ENCODE data around the gene ZNF365.

ZNF365 gene

GRCh38 chr10:62422068-62422590 lies 48.0 kb downstream of the ZNF365 start:
- peak; percentile 84 for DNase-seq

GRCh38 chr10:62424026-62424425 lies 49.9 kb downstream of the ZNF365 start:
- no peak for DNase-seq

- DNase-seq = peak; percentile 42
Measured at GRCh38 chr10:62426086-62426485, 51.9 kb downstream of the ZNF365 start.

GRCh38 chr10:62426600-62426999 lies 52.4 kb downstream of the ZNF365 start:
- no peak for DNase-seq

GRCh38 chr10:62430881-62431280 lies 56.7 kb downstream of the ZNF365 start:
- DNase-seq = no peak

- DNase-seq = peak; percentile 96
Measured at GRCh38 chr10:62433181-62433692, 59.1 kb downstream of the ZNF365 start.

GRCh38 chr10:62433901-62434300 lies 59.7 kb downstream of the ZNF365 start:
- no peak for DNase-seq

GRCh38 chr10:62437696-62438095 lies 63.5 kb downstream of the ZNF365 start:
- peak; percentile 79 for DNase-seq

GRCh38 chr10:62442006-62442405 lies 67.8 kb downstream of the ZNF365 start:
- peak; percentile 48 for DNase-seq

GRCh38 chr10:62442894-62443669 lies 68.9 kb downstream of the ZNF365 start:
- no peak for DNase-seq

GRCh38 chr10:62443866-62444265 lies 69.7 kb downstream of the ZNF365 start:
- DNase-seq = no peak

GRCh38 chr10:62446627-62447026 lies 72.5 kb downstream of the ZNF365 start:
- DNase-seq = no peak

GRCh38 chr10:62450912-62451610 lies 76.9 kb downstream of the ZNF365 start:
- no peak for DNase-seq

- DNase-seq = peak; percentile 69
Measured at GRCh38 chr10:62451611-62451975, 77.4 kb downstream of the ZNF365 start.

All from fibroblast of skin of back (primary cell).